Glutamatergic neuron (in vitro differentiated cells): ENCODE data around the gene PFN3. TPM values are rescaled to one million over a fixed set of nuclear protein-coding genes. Genes with fewer than 3 reads are reported as not detected.
A peak's percentile ranks its signal among the peaks of the same experiment; 100 is the strongest.

ENCODE experiments used
- DNase-seq: peaks from one replicate; pipeline ENCODE4 v3.0.0; 2022
- H3K27ac Mint-ChIP-seq: one replicate; pipeline ENCODE4 v1.8.0; 2020; ENCODE audit warnings: mild to moderate bottlenecking, mixed read lengths, inconsistent platforms; ENCODE audit not compliant: unreplicated experiment
- H3K27me3 Mint-ChIP-seq: one replicate; pipeline ENCODE4 v1.8.0; 2020; ENCODE audit warnings: mild to moderate bottlenecking, moderate library complexity, mixed read lengths, inconsistent platforms; ENCODE audit not compliant: unreplicated experiment
- H3K36me3 Mint-ChIP-seq: one replicate; pipeline ENCODE4 v1.8.0; 2020; ENCODE audit warnings: mild to moderate bottlenecking, mixed read lengths, inconsistent platforms; ENCODE audit not compliant: unreplicated experiment
- H3K4me1 Mint-ChIP-seq: one replicate; pipeline ENCODE4 v1.8.0; 2020; ENCODE audit warnings: mild to moderate bottlenecking, low read depth, mixed read lengths, inconsistent platforms; ENCODE audit not compliant: unreplicated experiment
- H3K4me3 Mint-ChIP-seq: one replicate; pipeline ENCODE4 v1.8.0; 2020; ENCODE audit warnings: mild to moderate bottlenecking, mixed read lengths, inconsistent platforms; ENCODE audit not compliant: unreplicated experiment
- H3K9me3 Mint-ChIP-seq: one replicate; pipeline ENCODE4 v1.8.0; 2020; ENCODE audit warnings: mild to moderate bottlenecking, moderate library complexity, mixed read lengths, inconsistent platforms; ENCODE audit not compliant: unreplicated experiment
- total RNA-seq: library from RNA; stranded (reverse); fragmentation: NEBNext Ultra II Directional; extraction: Animal tissue kit (Norgen Biotek cat#: 25700); gene quantifications from one replicate; pipeline ENCODE4 v1.2.1, GENCODE V29; 2021; ENCODE audit not compliant: unreplicated experiment
- TF ChIP-seq, protein P1 (sequence below): fragments of 200-600 bp; sonication (generic); IDR thresholded peaks from one replicate; pipeline ENCODE4 v1.5.0; 2021; ENCODE audit not compliant: partially characterized antibody, unreplicated experiment

Gene PFN3
- total RNA-seq, 1 donor from 2014 or later, result not detected

DNA sequence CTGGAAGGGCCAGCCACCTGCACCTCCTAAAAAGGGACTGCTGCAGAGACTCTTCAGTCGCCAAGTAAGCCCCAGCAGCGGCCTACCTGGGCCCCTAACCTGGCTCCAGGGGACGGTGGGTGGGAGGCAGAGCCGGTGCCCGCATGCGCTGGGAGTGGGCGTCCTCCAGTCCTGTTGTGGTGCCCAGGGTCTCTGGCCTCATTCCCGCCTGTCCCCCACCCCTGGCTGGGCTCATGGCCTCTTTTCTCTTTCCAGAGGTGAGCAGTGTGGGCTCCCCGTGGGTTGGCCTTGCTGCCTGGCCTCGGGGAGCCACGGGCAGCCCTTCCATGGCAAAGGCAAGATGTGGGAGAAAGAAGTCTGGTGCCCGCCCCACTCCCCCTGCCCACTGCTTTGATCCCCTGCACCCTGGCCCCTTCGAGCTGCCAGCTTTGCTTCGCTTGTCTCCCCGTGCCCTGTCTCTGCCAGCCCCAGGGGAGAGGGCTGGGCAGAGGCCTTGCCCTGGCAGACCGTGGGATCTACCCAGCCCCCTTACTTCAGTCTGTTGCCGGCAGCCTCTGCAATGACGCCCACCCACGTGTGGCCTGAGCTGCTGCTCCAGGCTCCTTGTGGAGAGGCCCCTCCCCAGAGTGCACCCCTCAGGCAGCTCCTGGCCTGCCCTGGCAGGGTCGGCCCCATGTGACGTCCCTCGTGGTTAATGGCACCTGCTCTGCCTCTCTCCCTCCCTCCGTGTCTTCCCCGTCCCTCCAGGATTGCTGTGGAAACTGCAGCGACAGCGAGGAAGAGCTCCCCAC lies 40.7 kb upstream of the PFN3 start:
- Mint-ChIP-seq H3K27ac (no peak overlapping the region), H3K4me3 (no peak overlapping the region), H3K36me3 (peaks cover 5% of the 10 kb centered on the region), H3K4me1 (peaks cover 19% of the 10 kb centered on the region), H3K9me3 (peaks cover 19% of the 10 kb centered on the region), H3K27me3 (peaks cover 15% of the 10 kb centered on the region)
- TF ChIP-seq, protein P1, sequence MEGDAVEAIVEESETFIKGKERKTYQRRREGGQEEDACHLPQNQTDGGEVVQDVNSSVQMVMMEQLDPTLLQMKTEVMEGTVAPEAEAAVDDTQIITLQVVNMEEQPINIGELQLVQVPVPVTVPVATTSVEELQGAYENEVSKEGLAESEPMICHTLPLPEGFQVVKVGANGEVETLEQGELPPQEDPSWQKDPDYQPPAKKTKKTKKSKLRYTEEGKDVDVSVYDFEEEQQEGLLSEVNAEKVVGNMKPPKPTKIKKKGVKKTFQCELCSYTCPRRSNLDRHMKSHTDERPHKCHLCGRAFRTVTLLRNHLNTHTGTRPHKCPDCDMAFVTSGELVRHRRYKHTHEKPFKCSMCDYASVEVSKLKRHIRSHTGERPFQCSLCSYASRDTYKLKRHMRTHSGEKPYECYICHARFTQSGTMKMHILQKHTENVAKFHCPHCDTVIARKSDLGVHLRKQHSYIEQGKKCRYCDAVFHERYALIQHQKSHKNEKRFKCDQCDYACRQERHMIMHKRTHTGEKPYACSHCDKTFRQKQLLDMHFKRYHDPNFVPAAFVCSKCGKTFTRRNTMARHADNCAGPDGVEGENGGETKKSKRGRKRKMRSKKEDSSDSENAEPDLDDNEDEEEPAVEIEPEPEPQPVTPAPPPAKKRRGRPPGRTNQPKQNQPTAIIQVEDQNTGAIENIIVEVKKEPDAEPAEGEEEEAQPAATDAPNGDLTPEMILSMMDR, result no peak
- no peak for DNase-seq

DNA sequence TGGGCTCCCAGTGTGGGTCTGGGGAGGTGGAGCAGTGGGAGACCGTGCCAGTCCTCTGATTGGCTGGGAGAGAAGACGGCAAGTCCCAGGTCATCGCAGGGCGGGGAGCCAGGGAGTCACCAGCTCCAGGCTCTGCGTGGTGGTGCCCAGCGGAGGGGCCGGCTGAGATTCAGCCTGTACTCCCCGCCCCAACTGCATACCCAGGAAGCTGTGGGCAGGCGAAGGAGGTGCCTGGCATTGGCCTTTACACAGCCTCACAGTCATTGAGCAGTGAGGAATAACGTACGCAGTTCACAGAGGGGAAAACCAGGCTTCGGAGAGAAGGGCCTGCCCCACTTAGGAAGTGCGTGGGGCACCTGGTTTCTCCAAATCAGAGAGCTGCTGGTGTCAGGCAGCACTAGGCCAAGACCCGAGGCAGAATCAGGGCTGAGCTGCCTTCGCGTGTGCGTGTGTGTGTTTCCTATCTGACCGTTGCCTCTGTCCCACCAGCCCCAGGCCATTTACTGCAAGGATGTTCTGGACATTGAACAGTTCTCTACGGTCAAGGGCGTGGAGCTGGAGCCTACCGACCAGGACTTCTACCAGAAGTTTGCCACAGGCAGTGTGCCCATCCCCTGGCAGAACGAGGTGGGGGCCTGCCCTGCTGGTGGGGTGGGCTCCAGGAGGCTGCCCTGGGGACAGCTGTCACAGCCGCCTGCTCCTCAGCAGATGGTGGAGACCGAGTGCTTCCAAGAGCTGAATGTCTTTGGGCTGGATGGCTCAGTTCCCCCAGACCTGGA lies 39.9 kb upstream of the PFN3 start:
- H3K36me3 Mint-ChIP-seq, result peaks cover 5% of the 10 kb centered on the region
- TF ChIP-seq, protein P1, result no peak
- H3K9me3 Mint-ChIP-seq, result peaks cover 12% of the 10 kb centered on the region
- H3K4me3 Mint-ChIP-seq, result no peak overlapping the region
- peak overlapping the region; percentile 66 for H3K27ac Mint-ChIP-seq
- peaks cover 14% of the 10 kb centered on the region for H3K4me1 Mint-ChIP-seq
- H3K27me3 Mint-ChIP-seq, result peaks cover 10% of the 10 kb centered on the region
- no peak for DNase-seq

DNA sequence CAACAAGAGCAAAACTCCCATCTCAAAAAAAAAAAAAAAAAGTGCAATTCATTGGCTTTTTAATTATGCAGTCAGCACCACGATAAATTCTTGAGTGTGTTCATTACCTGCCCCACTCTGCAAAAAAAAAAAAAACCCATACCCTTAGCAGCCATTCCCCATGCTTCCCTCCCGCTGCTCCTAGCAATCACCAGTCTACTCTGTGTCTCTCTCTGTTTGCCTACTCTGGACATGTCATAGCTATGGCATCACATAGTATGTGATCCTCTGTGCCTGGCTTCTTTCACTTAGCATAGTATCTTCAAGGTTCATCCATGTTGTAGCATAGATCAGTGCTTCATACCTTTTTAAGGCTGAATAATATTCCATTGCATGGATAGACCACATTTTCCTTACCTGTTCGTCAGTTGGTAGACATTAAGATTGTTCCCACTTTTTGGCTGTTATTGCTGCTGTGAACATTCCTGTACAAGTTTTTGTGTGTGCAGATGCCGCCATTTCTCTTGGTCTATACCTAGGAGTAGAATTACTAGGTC lies 39.1 kb upstream of the PFN3 start:
- no peak for DNase-seq
- Mint-ChIP-seq H3K27ac (no peak overlapping the region), H3K4me3 (no peak overlapping the region), H3K4me1 (peaks cover 11% of the 10 kb centered on the region), H3K36me3 (peaks cover 5% of the 10 kb centered on the region), H3K9me3 (peaks cover 7% of the 10 kb centered on the region), H3K27me3 (peaks cover 6% of the 10 kb centered on the region)
- TF ChIP-seq, protein P1, result no peak

DNA sequence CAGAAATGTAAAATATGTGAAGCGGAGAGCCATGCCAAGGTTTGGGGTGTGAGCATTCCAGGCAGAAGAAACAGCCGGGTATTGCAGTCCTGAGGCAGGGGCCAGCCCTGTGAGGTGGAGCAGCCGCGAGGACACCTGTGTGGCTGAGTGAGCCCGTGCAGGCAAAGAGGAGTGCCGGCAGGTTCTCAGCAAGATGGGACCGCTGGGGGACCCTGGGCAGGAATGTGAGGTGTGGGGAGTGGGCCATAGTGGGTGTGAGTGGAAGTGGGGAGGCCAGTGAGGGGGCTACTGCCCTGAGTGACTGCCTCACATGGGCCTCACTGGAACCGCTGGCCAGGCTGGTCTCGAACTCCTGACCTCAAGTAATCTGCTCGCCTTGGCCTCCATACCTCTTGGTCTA lies 38.0 kb upstream of the PFN3 start:
- peaks cover 6% of the 10 kb centered on the region for H3K27me3 Mint-ChIP-seq
- DNase-seq, result no peak
- H3K4me3 Mint-ChIP-seq, result no peak overlapping the region
- peaks cover 5% of the 10 kb centered on the region for H3K9me3 Mint-ChIP-seq
- no peak overlapping the region for H3K27ac Mint-ChIP-seq
- H3K4me1 Mint-ChIP-seq, result peaks cover 8% of the 10 kb centered on the region
- TF ChIP-seq, protein P1, result no peak
- peaks cover 5% of the 10 kb centered on the region for H3K36me3 Mint-ChIP-seq

DNA sequence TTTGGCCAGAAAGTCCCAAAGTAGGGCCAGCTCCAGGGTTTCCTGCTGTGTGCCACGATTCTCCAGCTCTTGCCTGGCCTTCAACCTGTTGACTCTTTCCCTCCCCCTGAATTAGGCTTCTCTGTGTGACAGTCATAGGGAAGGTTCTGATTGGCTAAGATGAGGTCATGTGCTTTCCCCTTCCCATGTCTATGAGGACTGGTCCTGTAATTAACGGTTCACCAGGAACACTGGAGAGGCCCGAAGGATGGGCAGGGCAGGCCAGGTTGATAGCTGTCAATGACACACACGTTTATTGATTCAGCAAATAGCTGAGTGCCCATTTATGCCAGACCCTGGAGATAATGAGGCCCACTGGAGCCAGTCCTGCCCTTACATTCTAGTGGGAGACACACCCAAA lies 37.2 kb upstream of the PFN3 start:
- peaks cover 8% of the 10 kb centered on the region for H3K4me1 Mint-ChIP-seq
- H3K36me3 Mint-ChIP-seq, result peaks cover 5% of the 10 kb centered on the region
- DNase-seq, result no peak

More for the DNA sequence above, 37.2 kb upstream of the PFN3 start:
- TF ChIP-seq, protein P1, result no peak
- peaks cover 5% of the 10 kb centered on the region for H3K9me3 Mint-ChIP-seq
- peaks cover 6% of the 10 kb centered on the region for H3K27me3 Mint-ChIP-seq
- H3K27ac Mint-ChIP-seq, result no peak overlapping the region
- H3K4me3 Mint-ChIP-seq, result no peak overlapping the region
